ENCODE data around the gene KIF21B.
A peak's percentile ranks its signal among the peaks of the same experiment; 100 is the strongest.

KIF21B gene

DNA sequence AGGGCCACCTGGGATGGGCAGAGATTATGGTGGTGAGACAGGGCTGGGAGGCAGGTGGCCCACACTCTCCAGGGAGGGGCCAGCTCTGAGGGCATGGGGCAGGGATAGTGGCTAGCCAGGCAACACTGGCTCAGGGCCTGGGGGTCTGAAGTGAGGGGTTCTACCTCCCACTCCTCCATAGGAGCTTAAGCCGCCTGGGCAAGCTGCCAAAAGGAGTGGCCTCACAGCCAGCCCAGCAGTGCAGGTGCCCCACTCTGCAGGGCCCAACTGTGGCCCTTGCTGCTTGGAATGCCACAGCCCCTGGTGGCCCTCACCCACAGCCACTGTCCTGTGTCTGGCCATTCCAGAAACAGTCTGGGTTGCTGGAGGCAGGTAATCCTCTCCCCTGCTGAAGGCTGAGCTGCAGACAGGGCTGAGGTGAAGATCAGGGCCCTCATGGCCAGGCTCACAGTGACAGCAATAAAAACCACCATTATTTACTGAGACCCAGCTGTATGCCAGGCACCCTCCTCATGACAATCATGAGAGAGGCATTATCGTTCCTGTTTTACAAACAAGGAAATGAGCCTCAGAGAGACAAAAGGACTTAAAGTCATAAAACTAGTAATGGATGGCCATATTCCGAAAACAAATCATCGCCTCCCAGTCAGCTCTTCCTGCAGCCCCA lies 31.0 kb downstream of the KIF21B start:
- DNase-seq: no peak

GRCh38 chr1:200991097-200991614 lies 32.4 kb downstream of the KIF21B start:
- no peak for DNase-seq

DNA sequence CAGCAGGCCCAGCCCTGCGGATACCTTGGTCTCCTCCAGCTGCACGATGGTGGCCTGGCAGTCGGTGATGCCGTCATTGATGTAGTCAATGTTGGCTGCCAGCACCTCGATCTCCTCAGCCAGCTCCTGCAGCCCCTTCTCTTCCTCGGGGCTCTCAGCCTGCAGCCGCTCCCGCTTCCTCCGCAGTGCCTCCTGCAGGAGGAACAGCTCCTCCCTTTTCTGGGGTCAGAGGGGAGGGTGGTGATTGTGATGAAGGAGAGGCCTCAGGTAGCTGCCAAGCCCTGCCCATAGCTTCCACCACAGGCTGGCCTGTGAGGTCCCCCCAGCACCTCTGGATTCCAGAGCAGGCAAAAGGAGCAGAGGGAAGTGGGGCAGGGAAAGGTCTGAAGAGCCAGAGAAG lies 33.4 kb downstream of the KIF21B start:
- no peak for DNase-seq

DNA sequence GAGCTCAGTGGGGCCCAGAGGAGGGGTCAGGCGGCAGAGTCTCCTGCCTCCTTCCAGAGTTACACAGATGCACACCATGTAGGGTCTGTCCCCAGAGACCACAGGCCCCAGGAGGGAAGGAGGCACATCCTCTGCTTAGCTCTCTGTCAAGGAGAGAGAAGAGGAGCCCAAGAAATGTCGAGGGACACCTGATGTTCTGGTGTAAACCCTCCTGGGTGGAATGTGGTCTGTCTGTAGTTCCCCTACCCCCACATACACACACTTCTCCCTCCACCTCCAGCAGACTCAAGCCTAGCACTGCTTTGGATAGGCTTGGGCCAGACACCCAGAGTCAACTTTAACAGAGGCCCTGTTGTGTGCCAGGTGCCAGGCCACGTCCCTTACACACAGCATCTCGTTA lies 34.2 kb downstream of the KIF21B start:
- no peak for DNase-seq

DNA sequence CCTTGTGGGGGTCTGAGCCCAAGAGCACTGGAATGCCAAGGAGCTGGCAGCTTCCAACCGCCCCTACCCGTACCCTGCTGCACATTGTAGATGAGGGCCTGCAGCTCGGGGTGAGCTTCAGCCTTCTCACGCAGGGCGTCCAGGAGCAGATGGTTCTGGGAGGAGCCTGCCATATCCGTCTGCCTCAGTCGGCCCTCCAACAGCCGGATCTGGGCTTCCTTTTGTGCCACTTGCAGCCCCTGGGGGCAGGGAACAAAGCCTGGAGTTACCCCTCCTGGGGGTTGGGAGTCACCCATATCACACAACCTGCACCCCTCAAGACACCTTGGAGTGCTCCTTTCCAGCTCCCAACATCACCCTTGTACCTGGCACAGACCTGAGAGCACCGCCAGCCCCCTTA lies 34.8 kb downstream of the KIF21B start:
- DNase-seq: no peak

GRCh38 chr1:200985481-200985880 lies 38.0 kb downstream of the KIF21B start:
- DNase-seq: no peak

DNA sequence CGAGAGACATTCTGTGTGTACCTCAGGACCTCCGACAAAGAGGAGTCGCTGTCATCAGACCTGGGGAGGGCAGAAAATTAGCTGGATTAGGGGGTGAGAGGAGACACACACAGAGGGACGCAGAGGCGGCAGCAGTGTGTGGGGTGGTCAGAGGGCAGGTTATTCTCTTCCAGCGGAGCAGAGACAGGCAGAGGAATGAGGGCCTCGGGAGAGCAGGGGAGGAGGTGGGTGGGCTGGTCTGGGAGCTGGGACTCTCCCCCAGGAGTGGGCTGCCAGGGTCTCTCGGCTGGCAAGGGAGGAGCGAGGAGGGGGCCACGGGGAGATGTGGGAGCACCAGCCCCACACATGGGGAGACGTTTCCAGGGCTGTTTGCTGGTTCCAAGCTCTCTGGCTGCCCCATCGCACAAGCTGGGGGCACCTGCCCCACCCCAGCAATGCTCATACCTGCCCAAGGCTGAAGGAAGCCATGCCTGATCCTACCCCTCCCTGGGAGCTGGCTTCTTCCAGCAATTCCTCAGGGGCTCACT lies 40.4 kb downstream of the KIF21B start:
- DNase-seq: no peak

GRCh38 chr1:200982071-200982945 lies 41.2 kb downstream of the KIF21B start:
- DNase-seq: no peak

DNA sequence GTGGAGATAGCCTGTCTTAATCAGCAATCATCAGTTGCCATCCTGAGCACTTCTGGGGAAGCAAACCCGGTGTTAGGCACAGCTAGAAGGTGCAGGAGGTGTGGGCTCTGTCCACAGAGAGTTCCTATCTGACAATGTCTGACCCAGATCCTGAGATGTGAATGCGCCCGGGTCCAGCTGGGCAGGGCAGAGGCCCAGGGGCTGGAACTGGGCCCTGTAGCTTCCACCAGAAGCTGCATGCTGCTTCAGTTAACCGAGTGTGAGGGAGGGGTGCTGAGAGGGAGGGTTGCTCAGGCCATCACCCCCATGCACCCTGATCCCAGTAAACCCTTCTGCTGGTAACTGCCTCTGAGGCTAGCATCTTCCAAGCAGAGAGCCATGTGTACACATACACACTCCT lies 42.2 kb downstream of the KIF21B start:
- DNase-seq: no peak

GRCh38 chr1:200980873-200981272 lies 42.6 kb downstream of the KIF21B start:
- DNase-seq: no peak

GRCh38 chr1:200980452-200980772 lies 43.1 kb downstream of the KIF21B start:
- DNase-seq: no peak

DNA sequence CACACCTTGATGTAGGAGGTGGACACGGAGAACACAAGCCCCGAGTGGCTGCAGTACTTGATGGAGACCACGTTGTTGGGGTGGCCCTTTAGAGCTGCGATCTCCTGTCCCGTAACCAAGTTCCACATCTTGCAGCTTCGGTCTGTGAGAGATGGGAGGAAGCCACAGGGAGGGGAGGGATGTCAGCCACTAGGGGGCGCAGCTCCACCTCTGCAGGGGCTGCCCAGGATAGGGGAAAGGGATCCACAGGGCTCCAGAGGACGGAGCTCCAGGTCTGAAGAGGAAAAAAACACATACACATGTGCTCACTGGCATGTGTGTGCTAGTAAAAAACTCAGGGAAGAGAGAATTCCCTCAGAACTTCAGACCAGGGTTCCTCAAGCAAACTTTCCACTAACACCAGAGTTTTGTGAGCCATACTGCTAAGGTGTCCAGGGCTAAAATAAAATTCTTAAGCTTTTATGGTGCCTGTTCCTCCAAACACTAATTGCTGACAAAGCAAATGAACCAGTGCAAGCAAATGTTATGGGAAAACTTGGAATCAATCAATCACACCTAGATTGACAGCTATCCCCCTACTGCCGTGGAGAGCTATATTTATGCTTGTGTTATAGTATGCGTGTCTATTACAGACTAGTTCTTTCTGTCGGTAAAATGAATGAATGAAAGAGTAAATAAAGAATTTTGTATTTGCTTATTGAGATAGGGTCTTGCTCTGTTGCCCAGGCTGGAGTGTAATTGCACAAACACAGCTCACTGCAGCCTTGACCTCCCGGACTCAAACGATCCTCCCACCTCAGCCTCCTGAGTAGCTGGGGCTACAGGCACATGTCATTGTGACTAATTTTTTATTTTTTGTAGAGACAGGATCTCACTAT lies 43.7 kb downstream of the KIF21B start:
- peak; percentile 72 to 75 for DNase-seq

DNA sequence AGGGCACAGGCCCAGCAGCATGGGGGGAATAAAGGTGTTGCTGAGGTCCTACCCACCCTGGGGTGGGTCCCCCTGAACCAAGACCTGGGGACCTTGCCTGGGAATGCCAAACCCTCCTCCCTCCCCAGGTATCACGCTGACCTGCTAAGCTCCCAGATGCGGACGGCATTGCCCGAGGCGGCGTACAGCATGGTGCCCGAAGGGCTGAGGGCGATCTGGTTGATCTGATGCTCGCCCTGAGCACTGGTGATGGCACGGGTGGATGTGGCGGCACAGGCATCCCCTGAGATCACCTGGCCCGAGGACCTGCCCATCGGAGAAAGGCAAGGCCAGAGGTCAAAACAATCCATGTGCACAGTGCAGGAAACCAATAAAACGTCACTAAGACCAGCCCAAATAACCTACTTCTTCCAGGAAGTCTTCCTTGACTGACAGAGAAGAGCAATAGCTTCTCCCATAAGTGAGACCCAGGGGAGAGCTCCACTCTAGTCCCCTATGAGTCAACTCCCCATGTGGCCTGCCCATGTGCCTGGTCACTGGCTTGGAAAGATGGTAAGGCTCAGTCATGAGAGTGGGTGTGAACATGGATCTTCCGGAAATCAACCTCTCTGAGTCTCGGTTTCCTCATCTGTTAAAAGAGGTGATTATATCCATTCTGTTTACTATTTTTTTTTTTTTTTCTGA lies 46.3 kb downstream of the KIF21B start:
- DNase-seq: no peak

GRCh38 chr1:200976634-200977033 lies 46.9 kb downstream of the KIF21B start:
- no peak for DNase-seq

DNA sequence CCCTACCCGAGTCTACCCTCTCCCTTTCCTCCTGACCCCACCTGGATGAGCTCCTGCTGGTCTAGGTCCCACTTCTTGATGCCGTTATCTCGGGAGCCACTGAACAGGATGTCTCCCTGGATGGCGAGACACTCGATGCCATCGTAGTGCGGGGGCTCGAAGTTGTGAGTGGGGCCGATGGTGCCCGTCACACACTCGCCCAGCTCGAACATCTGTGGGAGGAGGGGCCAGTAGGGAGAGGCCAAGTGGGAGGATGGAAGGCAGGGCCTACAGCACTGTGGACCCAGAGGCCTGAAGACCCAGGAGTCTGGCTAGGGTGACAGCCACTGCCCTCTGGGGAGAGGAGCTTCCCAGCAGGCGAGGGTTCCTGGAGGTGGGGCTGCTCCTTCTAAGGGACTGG lies 48.1 kb downstream of the KIF21B start:
- no peak for DNase-seq

DNA sequence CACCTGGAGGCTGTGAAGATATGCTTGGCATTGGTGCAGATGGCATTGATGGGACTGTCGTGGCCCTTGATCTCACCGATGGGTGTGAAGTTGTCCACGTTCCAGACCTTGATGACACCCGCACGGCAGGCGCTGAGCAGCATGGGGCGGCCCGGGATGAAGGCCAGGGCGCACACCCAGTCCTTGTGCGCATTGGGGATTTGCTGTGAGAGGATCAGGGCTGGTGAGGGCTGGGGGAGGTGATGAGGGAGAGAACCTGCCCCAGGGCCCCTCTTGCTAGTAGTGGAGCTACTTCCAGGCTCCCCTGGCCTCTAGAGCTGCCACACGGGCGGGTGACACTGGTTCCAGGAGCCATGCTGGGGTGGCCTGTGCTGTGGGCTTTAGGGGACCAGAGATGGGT lies 48.8 kb downstream of the KIF21B start:
- DNase-seq: no peak

DNA sequence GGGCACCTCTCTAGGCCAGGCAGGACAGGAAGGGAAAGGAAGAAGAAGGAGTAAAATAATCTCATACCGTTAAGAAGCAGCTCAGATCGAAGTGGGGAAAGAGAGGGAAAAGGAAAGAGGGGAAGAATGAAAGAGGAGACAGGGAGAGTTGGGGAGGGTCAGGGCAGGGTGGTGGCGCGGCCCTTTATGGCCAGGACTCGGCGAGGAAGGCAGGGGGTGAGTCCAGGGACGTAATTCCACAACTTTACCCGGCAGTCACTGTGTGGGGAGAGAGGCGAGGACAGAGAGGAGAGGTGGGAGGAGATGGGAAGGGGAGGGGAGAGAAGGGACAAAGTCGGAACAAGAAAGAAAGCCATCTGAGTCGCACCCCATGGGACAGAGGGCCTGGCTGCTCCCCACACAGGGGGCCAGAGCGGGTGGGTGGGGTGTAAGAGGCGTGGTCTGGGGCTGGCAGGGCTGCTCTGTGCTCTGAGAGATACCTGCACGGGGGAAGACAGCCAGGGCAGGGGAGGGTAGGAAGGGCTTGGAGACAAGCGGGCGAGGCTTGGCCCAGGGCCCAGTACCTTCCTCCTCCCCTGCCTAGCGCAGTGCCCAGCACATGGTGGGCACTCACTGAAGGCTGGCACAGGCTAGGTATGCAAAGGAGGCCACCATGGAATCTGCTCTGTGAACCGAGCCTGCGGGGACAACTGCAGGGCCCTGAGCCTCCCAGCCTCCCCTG lies 49.4 kb downstream of the KIF21B start:
- no peak for DNase-seq

DNA sequence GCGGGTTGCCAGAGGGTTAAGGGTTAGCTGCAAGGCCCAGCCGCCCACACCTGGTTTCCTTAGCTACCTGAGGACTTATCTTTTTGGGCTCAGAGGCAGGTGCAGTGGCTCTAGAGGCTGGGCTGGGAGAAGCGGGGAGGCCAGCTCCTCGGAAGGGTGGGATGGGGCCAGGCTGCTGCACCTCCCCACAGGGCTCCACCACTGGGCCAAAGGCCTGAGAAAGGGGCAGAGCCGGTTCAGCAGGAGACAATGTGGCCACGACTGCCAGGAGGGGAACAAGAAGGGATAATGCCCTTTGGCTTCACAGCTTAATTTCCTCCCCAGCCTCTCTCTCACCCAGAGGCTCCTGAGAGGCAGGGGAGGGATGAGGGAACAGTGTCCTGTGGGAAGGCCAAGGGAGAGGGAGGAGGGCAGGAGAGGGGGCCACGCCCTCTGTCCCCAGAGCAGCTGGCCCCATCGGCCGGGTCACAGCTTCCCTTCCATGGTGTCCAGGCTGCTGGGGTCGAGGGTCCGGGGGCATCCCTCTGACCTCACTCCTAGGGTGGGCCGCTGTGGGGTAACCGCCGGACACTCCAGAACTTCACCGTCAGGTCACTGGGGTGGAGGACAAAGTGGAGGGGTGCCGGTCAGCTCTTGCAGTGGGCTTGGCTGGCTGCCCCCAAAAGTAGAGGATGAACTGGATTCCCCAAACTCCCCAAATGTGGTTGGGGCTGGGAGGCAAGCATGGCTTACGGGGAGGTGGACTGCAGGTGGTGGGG lies 50.4 kb downstream of the KIF21B start:
- DNase-seq: no peak

GRCh38 chr1:200971955-200972711 lies 51.4 kb downstream of the KIF21B start:
- peak; percentile 52 to 65 for DNase-seq

DNA sequence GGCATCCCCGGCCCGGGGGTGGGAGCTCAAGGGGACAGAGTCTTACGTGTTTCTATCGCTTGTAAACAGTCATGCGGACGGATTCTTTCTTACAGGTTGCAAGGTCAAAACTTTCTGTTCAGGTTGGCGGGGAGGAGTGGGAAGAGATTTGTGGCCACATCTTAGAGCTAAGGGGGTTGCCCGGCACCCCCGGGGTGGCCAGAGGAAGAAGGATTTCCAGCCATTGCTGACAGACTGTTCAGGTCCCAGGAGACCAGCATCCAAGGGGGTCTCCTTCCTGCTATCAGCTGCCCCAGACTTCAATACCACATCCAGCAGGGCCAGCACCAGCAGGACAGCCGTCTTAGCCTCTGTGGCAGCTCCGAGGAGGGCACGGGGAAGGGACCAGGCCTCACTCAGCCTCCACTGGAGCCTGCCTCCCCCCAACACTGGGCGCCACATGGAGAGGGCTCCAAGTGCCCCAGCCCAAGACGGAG lies 52.0 kb downstream of the KIF21B start:
- DNase-seq: no peak

Data from stimulated activated CD4-positive, alpha-beta T cell treated with anti-CD3 and anti-CD28 coated beads, Interleukin-2, amount 100 ng/mL, for 48 hours (primary cell).